Transverse colon (tissue), 4 donors: ENCODE measurements around the gene CAPN11. TPM values are rescaled to one million over a fixed set of nuclear protein-coding genes. Genes with fewer than 3 reads are reported as not detected.

ENCODE experiments used
- DNase-seq: peaks from one replicate; pipeline ENCODE4 v3.0.0-alpha.2; 2019
- H3K27ac ChIP-seq, 4 donors: fragments of 200-600 bp; sonication (generic); 2 replicates each; pipeline ENCODE4 v1.5.1; 2016 to 2018; ENCODE audit warnings: inconsistent platforms in 4 of 4
- H3K27me3 ChIP-seq: fragments of 200-600 bp; sonication (generic); 2 replicates; pipeline ENCODE4 v1.5.1; 2017; ENCODE audit warnings: inconsistent platforms
- H3K36me3 ChIP-seq, 4 donors: fragments of 200-600 bp; sonication (generic); 2 replicates each; pipeline ENCODE4 v1.5.1; 2017 to 2019; ENCODE audit warnings: inconsistent platforms in 4 of 4
- H3K4me1 ChIP-seq, 4 donors: fragments of 200-600 bp; sonication (generic); 2 replicates each; pipeline ENCODE4 v1.5.1; 2017 to 2020; ENCODE audit warnings: inconsistent platforms in 4 of 4
- H3K4me3 ChIP-seq, 4 donors: fragments of 200-600 bp; sonication (generic); 1 replicate in 1 of 4; 2 replicates in 3 of 4; pipeline versions ENCODE4 v1.5.1 to v1.6.1; 2017 to 2019; ENCODE audit warnings: inconsistent platforms in 4 of 4
- H3K9me3 ChIP-seq, 2 donors: fragments of 200-600 bp; sonication (generic); 2 replicates each; pipeline ENCODE4 v1.5.1; 2017 to 2019; ENCODE audit warnings: inconsistent platforms in 2 of 2
- CTCF ChIP-seq, 5 experiments: fragments of 200-600 bp in 3 of 5; fragments of 450-650 bp in 2 of 5; sonication (generic) in 3 of 5; IDR thresholded peaks; 1 replicate in 2 of 5; 2 replicates in 3 of 5; pipeline ENCODE4 v1.5.1; 2016 to 2017; ENCODE audit warnings: antibody characterized with exemption in 5 of 5, inconsistent platforms in 3 of 5, mild to moderate bottlenecking in 2 of 5, moderate library complexity in 1 of 5
- EP300 ChIP-seq: sonication (generic); formaldehyde crosslinking; IDR thresholded peaks from one replicate; pipeline ENCODE4 v1.6.1; 2017; ENCODE audit warnings: antibody characterized with exemption, low read depth
- POLR2A ChIP-seq: fragments of 450-650 bp; IDR thresholded peaks from one replicate; pipeline ENCODE4 v1.6.1; 2016; ENCODE audit warnings: antibody characterized with exemption, mild to moderate bottlenecking, moderate library complexity
- POLR2AphosphoS5 ChIP-seq, 3 donors: sonication (generic); formaldehyde crosslinking; IDR thresholded peaks; one replicate each; pipeline ENCODE4 v1.6.1; 2016; ENCODE audit warnings: antibody characterized with exemption in 3 of 3
- WGBS, 2 donors: methylation state at CpG; one replicate each; pipeline ENCODE4 v1.1.5; 2018; ENCODE audit warnings: low coverage in 1 of 2; 5-methylcytosine and 5-hydroxymethylcytosine counted together
- in situ Hi-C, 4 donors: fragments of 200-750 bp; cut with MboI; loops; one replicate each; pipeline versions ENCODE4 v1.15.0 to v1.15.1; 2017; ENCODE audit warnings: low sequenced_read_pairs in 3 of 4, low pct_ligation_motif_present in 1 of 4, low pct_unique_long_range_greater_than_20kb in 1 of 4
- intact Hi-C: fragments of 100-400 bp; cut with DNase I; formaldehyde crosslinking; loops from one replicate; pipeline ENCODE4 v1.15.1; 2023; ENCODE audit warnings: low total_unique reads
- total RNA-seq, 4 donors: library from RNA; depleted of rRNA; stranded (reverse); fragments of >200 nt; gene quantifications; one replicate each; pipeline ENCODE4 v1.1.0, GENCODE V29; 2016

The CAPN11 gene
- total RNA-seq, 4 donors from 2014 or later, result 1.6 to 19.8 (median 4.9) TPM; not detected in 1

GRCh38 chr6:44145839-44146238 lies 12.8 kb upstream of the CAPN11 start:
- H3K36me3 ChIP-seq, result peaks cover 0 to 19% (median 8%) of the 10 kb centered on the region in 4 donors

GRCh38 chr6:44146685-44147084 lies 11.9 kb upstream of the CAPN11 start:
- Histone ChIP-seq H3K4me1 (peaks cover 0 to 2% (median under 1%) of the 10 kb centered on the region in 4 donors), H3K4me3 (no peak overlapping the region), H3K9me3 (no peaks in the 10 kb centered on the region), H3K27me3 (no peaks in the 10 kb centered on the region), H3K27ac (no peak overlapping the region), H3K36me3 (peaks cover 0 to 19% (median 3%) of the 10 kb centered on the region in 4 donors)
- TF ChIP-seq CTCF (IDR thresholded peaks at IDR 0.05) (no peak), POLR2A (no peak), EP300 (no peak), POLR2AphosphoS5 (IDR thresholded peaks at IDR 0.05) (no peak)
- no peak for DNase-seq
- in situ Hi-C loops (no loop called here), intact Hi-C loops (no loop called here)
- 91% methylated on average over 10 of the region's 10 CpGs; no CpG with 5 or more reads in 1 of the 2 donors for WGBS, 2 donors

More at GRCh38 chr6:44145839-44146238, 12.8 kb upstream of the CAPN11 start:
- H3K27ac ChIP-seq, result no peak overlapping the region
- in situ Hi-C loops (no loop called here), intact Hi-C loops (no loop called here)
- H3K4me3 ChIP-seq, result no peak overlapping the region
- DNase-seq, result no peak
- H3K27me3 ChIP-seq, result no peaks in the 10 kb centered on the region
- no peaks in the 10 kb centered on the region for H3K4me1 ChIP-seq
- TF ChIP-seq EP300 (no peak), CTCF (IDR thresholded peaks at IDR 0.05) (no peak), POLR2AphosphoS5 (IDR thresholded peaks at IDR 0.05) (no peak), POLR2A (no peak)
- no peaks in the 10 kb centered on the region for H3K9me3 ChIP-seq

GRCh38 chr6:44147256-44147655 lies 11.4 kb upstream of the CAPN11 start:
- in situ Hi-C loops, result no loop called here
- intact Hi-C loops, result no loop called here
- Histone ChIP-seq H3K27ac (no peak overlapping the region), H3K9me3 (no peaks in the 10 kb centered on the region), H3K4me1 (peaks cover 0 to 6% (median 2%) of the 10 kb centered on the region in 4 donors), H3K36me3 (peaks cover 0 to 14% (median 3%) of the 10 kb centered on the region in 4 donors), H3K4me3 (no peak overlapping the region), H3K27me3 (no peaks in the 10 kb centered on the region)
- TF ChIP-seq CTCF (IDR thresholded peaks at IDR 0.05) (no peak), POLR2AphosphoS5 (IDR thresholded peaks at IDR 0.05) (no peak)
- DNase-seq, result no peak
- 80 to 93% methylated on average over 1 to 7 of the region's 7 CpGs for WGBS, 2 donors

GRCh38 chr6:44148306-44148705 lies 10.3 kb upstream of the CAPN11 start:
- Histone ChIP-seq H3K4me3 (no peak overlapping the region), H3K27ac (no peak overlapping the region), H3K9me3 (no peaks in the 10 kb centered on the region), H3K4me1 (peaks cover 0 to 6% (median 2%) of the 10 kb centered on the region in 4 donors), H3K36me3 (peaks cover 0 to 14% (median 3%) of the 10 kb centered on the region in 4 donors), H3K27me3 (no peaks in the 10 kb centered on the region)
- DNase-seq, result no peak
- TF ChIP-seq EP300 (no peak), CTCF (IDR thresholded peaks at IDR 0.05) (no peak), POLR2AphosphoS5 (IDR thresholded peaks at IDR 0.05) (no peak), POLR2A (no peak)
- 94% methylated on average over 4 of the region's 9 CpGs; no CpG with 5 or more reads in 1 of the 2 donors for WGBS, 2 donors
- intact Hi-C loops (no loop called here), in situ Hi-C loops (no loop called here)
